ENCODE results near the gene CHST3.

CHST3 gene

DNA sequence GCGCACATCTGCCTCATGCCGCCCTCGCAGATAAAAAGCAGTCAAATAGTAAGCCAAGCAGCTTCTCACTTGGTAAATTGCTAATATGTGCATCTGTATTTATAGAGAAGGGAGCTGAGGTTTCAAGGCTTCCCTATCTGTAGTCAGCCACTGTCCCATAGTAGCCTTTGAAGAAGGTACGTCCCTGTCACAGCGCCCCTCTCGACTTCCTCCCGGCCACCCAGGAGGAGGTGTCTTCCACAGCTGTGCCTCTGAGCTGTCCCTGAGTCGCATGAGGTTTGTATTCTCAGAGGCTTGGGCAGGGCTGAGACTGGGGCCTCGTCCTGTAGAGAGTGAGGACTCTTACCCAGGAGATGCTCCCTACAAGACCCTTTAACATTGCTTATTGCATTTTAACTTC, 75.2 kb downstream of the CHST3 start:
- no peak overlapping the region for H3K4me3 ChIP-seq (ENCODE audit: low read depth in 1 of 2, low read length in 2 of 2)
- no peak overlapping the region for H3K27ac ChIP-seq (ENCODE audit: low read depth, low read length)
- no peaks in the 10 kb centered on the region for H3K27me3 ChIP-seq (ENCODE audit: control insufficient read depth in 1 of 2, insufficient read depth in 2 of 2, low read length in 2 of 2)
- H3K9me3 ChIP-seq (ENCODE audit: control insufficient read depth in 1 of 2, low read length in 2 of 2): no peaks in the 10 kb centered on the region
- H3K36me3 ChIP-seq (ENCODE audit: control insufficient read depth in 1 of 2, insufficient read depth in 2 of 2, low read length in 2 of 2): no peaks in the 10 kb centered on the region
- peaks cover 0 to 5% of the 10 kb centered on the region in 2 donors for H3K4me1 ChIP-seq (ENCODE audit: control insufficient read depth in 1 of 2, insufficient read depth in 2 of 2, low read length in 2 of 2)
- no peak overlapping the region for H3K9ac ChIP-seq (ENCODE audit: low read depth in 1 of 2, low read length in 2 of 2)

DNA sequence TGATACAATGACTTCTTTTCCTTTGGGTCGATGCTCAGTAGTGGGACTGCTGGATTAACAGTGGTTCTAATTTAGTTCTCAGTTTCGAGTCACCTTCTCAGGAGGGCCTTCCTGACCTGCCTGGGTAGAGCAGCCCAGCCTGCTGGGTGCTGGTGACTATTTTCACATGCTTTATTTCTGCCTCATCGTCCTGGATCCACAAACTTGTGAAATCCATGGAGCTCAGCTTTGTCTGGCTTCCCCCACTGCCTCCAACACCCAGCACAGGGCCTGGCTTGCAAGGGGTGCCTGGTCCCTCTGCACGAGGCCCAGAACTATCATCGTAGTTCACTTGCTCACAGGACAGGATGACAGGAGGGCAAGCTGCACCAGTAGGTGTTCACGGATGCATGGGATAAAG, 77.3 kb downstream of the CHST3 start:
- no peak overlapping the region for H3K4me3 ChIP-seq (ENCODE audit: low read depth in 1 of 2, low read length in 2 of 2)
- H3K27ac ChIP-seq (ENCODE audit: low read depth, low read length): no peak overlapping the region
- H3K9me3 ChIP-seq (ENCODE audit: control insufficient read depth in 1 of 2, low read length in 2 of 2): no peaks in the 10 kb centered on the region
- no peak overlapping the region for H3K9ac ChIP-seq (ENCODE audit: low read depth in 1 of 2, low read length in 2 of 2)
- peaks cover 0 to 5% of the 10 kb centered on the region in 2 donors for H3K4me1 ChIP-seq (ENCODE audit: control insufficient read depth in 1 of 2, insufficient read depth in 2 of 2, low read length in 2 of 2)
- no peaks in the 10 kb centered on the region for H3K36me3 ChIP-seq (ENCODE audit: control insufficient read depth in 1 of 2, insufficient read depth in 2 of 2, low read length in 2 of 2)
- no peaks in the 10 kb centered on the region for H3K27me3 ChIP-seq (ENCODE audit: control insufficient read depth in 1 of 2, insufficient read depth in 2 of 2, low read length in 2 of 2)

DNA sequence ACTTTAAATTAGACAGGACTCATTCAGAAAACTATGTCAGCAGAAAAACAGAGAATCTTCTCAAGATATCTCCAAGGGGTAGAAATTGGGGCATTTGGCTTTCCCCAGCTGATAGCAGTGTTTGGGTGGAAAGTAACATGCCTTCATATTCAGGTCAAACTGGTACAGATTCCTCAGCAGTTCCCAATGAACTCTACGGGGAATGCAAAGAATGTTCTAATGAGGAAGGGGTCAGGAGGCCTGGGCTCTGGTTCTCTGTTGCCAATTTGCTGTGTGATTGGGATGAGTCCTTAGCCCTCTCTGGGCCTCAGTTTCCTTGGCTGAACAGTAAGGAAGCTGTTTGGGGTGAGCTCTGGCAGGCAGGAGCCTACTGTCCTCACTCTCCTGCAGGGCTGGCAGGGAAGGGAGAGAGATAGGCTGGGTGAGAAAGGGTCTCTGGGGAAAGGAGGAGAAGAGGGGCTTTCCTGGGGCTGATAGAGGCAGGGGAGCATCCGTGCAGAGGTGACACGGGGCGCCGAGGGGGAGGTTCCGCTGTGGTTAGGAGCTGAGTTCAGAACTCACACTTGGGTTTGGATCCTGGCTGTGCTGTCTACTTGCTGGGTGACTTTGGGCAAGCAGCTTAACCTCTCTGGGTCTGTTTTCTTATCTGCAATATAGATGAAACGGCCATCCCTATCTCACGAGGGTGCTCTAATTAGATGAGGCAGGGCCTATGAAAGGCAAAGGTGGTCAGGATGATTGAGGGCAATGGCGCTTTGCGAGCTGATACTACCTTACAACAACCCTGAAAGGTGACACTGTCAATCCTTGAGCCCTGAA, 79.0 kb downstream of the CHST3 start:
- H3K9me3 ChIP-seq (ENCODE audit: control insufficient read depth in 1 of 2, low read length in 2 of 2): no peaks in the 10 kb centered on the region
- H3K27me3 ChIP-seq (ENCODE audit: control insufficient read depth in 1 of 2, insufficient read depth in 2 of 2, low read length in 2 of 2): no peaks in the 10 kb centered on the region
- H3K27ac ChIP-seq (ENCODE audit: low read depth, low read length): no peak overlapping the region
- no peak overlapping the region for H3K4me3 ChIP-seq (ENCODE audit: low read depth in 1 of 2, low read length in 2 of 2)
- no peak overlapping the region for H3K9ac ChIP-seq (ENCODE audit: low read depth in 1 of 2, low read length in 2 of 2)
- H3K4me1 ChIP-seq (ENCODE audit: control insufficient read depth in 1 of 2, insufficient read depth in 2 of 2, low read length in 2 of 2): no peaks in the 10 kb centered on the region
- H3K36me3 ChIP-seq (ENCODE audit: control insufficient read depth in 1 of 2, insufficient read depth in 2 of 2, low read length in 2 of 2): no peaks in the 10 kb centered on the region

DNA sequence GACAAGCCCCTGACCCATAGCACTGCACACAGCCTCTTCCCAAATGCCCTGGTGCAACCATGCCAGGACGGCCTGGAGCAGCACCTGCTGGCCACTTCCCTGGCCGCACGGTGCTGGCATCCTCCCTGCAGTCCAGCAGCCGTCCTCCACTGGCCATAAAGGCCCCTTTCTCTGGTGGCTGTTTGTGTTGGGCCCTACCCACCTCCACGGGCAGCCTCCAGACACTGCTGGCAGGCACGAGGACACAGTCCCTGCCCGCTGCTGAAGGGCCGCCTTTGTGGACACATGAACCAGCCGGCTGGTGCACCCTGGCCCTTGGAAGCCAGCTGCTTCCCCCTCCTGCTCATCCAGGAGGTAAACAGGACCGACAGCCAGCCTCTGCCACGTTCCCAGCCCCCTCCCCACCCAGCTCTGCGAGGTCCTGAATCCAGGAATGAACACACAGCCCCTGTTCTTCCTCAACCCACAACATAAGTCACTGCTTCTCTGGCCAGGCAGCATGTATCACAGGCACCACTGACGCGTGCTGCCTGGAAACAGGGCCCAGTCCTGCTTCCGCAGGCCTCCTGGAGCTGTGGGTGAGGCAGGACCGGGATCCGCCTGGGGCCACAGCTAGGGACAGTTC, 80.3 kb downstream of the CHST3 start:
- Histone ChIP-seq H3K9ac (ENCODE audit: low read depth in 1 of 2, low read length in 2 of 2) (no peak overlapping the region), H3K27me3 (ENCODE audit: control insufficient read depth in 1 of 2, insufficient read depth in 2 of 2, low read length in 2 of 2) (no peaks in the 10 kb centered on the region), H3K4me3 (ENCODE audit: low read depth in 1 of 2, low read length in 2 of 2) (no peak overlapping the region), H3K36me3 (ENCODE audit: control insufficient read depth in 1 of 2, insufficient read depth in 2 of 2, low read length in 2 of 2) (no peaks in the 10 kb centered on the region), H3K9me3 (ENCODE audit: control insufficient read depth in 1 of 2, low read length in 2 of 2) (peaks cover 2% of the 10 kb centered on the region in 2 donors), H3K27ac (ENCODE audit: low read depth, low read length) (no peak overlapping the region), H3K4me1 (ENCODE audit: control insufficient read depth in 1 of 2, insufficient read depth in 2 of 2, low read length in 2 of 2) (no peaks in the 10 kb centered on the region)

DNA sequence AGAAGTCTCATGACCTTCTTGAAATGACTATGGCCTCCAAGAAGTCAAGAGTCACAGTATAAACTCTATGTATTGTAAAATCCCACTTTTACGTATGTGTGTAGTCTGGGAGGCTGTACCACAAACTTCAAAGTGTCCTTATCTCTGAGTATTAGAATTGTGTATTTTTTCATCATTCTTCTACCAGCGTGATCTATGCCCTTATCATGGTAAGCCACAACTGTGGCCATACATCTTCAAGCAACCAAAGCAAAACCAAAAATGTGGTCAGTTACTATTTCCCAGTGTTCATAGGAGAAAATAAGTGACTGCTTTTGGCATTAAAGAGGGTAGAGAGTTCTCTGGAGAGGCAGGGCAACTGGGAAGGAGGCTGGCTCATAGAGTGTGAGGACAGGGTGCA, 81.4 kb downstream of the CHST3 start:
- Histone ChIP-seq H3K4me1 (ENCODE audit: control insufficient read depth in 1 of 2, insufficient read depth in 2 of 2, low read length in 2 of 2) (no peaks in the 10 kb centered on the region), H3K27ac (ENCODE audit: low read depth, low read length) (no peak overlapping the region), H3K9me3 (ENCODE audit: control insufficient read depth in 1 of 2, low read length in 2 of 2) (peaks cover 2 to 4% of the 10 kb centered on the region in 2 donors), H3K4me3 (ENCODE audit: low read depth in 1 of 2, low read length in 2 of 2) (no peak overlapping the region), H3K9ac (ENCODE audit: low read depth in 1 of 2, low read length in 2 of 2) (no peak overlapping the region), H3K36me3 (ENCODE audit: control insufficient read depth in 1 of 2, insufficient read depth in 2 of 2, low read length in 2 of 2) (no peaks in the 10 kb centered on the region), H3K27me3 (ENCODE audit: control insufficient read depth in 1 of 2, insufficient read depth in 2 of 2, low read length in 2 of 2) (no peaks in the 10 kb centered on the region)

DNA sequence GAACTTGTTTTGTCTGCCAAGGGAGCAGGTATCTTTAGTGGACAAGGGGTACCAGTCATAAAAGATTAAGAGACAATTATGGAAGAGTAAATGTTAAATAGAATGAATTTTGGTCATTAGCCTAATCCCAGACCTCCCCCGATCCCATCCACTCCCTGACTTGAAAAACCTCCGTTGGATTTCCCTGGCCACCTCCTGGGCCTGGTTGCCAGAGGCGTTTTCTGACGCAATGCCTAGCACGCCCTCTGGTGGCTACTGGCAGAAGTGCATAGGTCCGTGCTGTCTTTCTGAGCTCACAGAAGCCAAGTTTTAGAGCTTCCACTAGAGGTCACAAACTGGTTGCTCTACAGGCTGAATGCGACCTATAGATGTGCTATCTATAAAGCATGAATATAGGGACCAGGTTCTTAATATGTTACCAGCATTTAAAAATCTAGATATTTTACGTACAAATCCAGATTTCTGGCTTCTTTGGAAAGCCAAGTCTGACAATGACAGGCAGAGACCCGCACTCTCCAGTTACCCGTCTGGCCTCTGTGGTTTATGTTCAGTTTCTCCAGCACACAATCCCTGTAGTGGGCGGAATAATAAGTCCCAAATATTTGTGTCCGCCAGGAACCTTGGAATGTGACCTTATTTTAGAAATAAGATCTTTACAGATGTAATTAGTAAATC, 84.4 kb downstream of the CHST3 start:
- Histone ChIP-seq H3K27me3 (ENCODE audit: control insufficient read depth in 1 of 2, insufficient read depth in 2 of 2, low read length in 2 of 2) (no peaks in the 10 kb centered on the region), H3K9me3 (ENCODE audit: control insufficient read depth in 1 of 2, low read length in 2 of 2) (peaks cover 2 to 4% of the 10 kb centered on the region in 2 donors), H3K9ac (ENCODE audit: low read depth in 1 of 2, low read length in 2 of 2) (no peak overlapping the region), H3K4me3 (ENCODE audit: low read depth in 1 of 2, low read length in 2 of 2) (no peak overlapping the region), H3K4me1 (ENCODE audit: control insufficient read depth in 1 of 2, insufficient read depth in 2 of 2, low read length in 2 of 2) (no peaks in the 10 kb centered on the region), H3K27ac (ENCODE audit: low read depth, low read length) (no peak overlapping the region), H3K36me3 (ENCODE audit: control insufficient read depth in 1 of 2, insufficient read depth in 2 of 2, low read length in 2 of 2) (no peaks in the 10 kb centered on the region)

DNA sequence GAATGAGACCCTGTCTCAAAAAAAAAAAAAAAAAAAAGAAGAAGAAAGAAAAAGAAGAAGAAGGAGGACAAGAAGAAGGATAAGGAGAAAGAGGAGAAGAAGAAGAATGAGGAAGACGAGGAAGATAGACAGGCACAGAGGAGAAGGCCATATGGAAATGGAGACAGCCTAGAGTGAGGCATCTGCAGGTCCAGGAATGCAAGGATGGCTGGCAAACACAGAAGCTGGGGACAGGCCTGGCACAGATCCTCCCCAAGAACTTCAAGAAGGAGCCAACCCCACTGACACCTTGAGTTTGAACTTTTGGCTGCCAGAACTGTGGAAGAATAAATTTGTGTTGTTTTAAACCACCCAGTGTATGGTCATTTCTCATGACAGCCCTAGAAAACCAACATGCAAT, 85.3 kb downstream of the CHST3 start:
- no peaks in the 10 kb centered on the region for H3K36me3 ChIP-seq (ENCODE audit: control insufficient read depth in 1 of 2, insufficient read depth in 2 of 2, low read length in 2 of 2)
- H3K9me3 ChIP-seq (ENCODE audit: control insufficient read depth in 1 of 2, low read length in 2 of 2): peaks cover 2 to 4% of the 10 kb centered on the region in 2 donors
- H3K27ac ChIP-seq (ENCODE audit: low read depth, low read length): no peak overlapping the region
- no peak overlapping the region for H3K4me3 ChIP-seq (ENCODE audit: low read depth in 1 of 2, low read length in 2 of 2)
- H3K4me1 ChIP-seq (ENCODE audit: control insufficient read depth in 1 of 2, insufficient read depth in 2 of 2, low read length in 2 of 2): no peaks in the 10 kb centered on the region
- no peaks in the 10 kb centered on the region for H3K27me3 ChIP-seq (ENCODE audit: control insufficient read depth in 1 of 2, insufficient read depth in 2 of 2, low read length in 2 of 2)
- no peak overlapping the region for H3K9ac ChIP-seq (ENCODE audit: low read depth in 1 of 2, low read length in 2 of 2)

DNA sequence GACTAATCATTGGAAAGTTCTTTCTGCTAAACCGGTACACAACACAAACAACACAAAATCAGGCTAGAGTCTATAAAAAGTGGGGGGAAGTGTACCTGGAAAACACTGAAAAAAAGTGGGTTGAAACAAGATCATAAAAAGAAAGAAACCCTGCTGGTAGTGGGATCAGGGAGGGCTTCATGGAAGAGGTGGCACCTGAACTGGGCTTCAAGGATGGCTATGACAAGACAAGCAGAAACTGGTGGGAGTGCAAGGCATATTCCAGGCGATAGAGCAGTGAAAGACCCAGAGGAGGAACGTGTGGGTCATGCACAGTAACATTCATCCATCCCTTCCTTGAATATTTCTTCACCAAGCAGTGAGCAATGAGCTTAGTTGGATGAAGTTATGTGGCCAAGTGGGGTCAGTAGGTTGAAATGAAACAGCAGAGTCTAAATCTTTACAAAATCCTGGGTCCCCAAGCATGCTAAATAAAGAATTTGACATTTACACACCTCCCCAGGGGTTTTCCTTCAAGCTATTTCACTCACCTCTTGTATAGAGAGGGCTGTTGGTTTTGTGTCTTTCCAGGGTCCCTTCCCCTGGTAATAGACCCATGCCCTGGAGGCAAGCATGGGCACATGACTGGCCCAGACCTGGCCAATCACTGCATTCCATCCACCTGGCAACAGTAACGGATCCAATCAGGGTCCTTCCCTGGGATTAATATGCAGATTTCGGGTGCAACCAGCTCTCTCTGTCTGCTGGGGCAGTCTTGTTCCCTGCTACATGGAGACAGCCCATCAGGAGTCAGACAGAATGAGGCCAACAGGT, 86.0 kb downstream of the CHST3 start:
- no peak overlapping the region for H3K4me3 ChIP-seq (ENCODE audit: low read depth in 1 of 2, low read length in 2 of 2)
- no peaks in the 10 kb centered on the region for H3K4me1 ChIP-seq (ENCODE audit: control insufficient read depth in 1 of 2, insufficient read depth in 2 of 2, low read length in 2 of 2)
- H3K27me3 ChIP-seq (ENCODE audit: control insufficient read depth in 1 of 2, insufficient read depth in 2 of 2, low read length in 2 of 2): no peaks in the 10 kb centered on the region
- H3K27ac ChIP-seq (ENCODE audit: low read depth, low read length): no peak overlapping the region
- H3K9ac ChIP-seq (ENCODE audit: low read depth in 1 of 2, low read length in 2 of 2): no peak overlapping the region
- no peaks in the 10 kb centered on the region for H3K36me3 ChIP-seq (ENCODE audit: control insufficient read depth in 1 of 2, insufficient read depth in 2 of 2, low read length in 2 of 2)
- H3K9me3 ChIP-seq (ENCODE audit: control insufficient read depth in 1 of 2, low read length in 2 of 2): peaks cover 2 to 4% of the 10 kb centered on the region in 2 donors

DNA sequence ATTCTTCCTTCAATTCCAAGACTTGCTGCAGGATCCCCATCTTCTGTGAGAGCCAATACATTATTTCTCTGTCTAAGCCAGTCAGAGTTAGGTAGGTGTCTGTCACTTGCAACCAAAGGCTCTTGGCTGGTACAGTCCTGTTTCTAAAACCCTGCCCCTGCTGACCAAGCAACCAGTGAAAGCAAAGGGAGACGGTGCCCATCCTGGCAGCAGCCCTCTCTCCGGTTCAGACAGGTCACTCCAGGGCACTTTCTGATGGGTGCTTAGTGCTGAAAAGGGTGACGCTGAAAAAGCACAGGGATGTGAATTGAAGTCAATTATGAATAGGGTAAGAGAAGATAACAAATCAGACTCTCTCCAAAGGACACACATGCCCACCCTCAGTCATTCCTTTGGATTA, 86.7 kb downstream of the CHST3 start:
- H3K4me3 ChIP-seq (ENCODE audit: low read depth in 1 of 2, low read length in 2 of 2): no peak overlapping the region
- no peaks in the 10 kb centered on the region for H3K27me3 ChIP-seq (ENCODE audit: control insufficient read depth in 1 of 2, insufficient read depth in 2 of 2, low read length in 2 of 2)
- H3K4me1 ChIP-seq (ENCODE audit: control insufficient read depth in 1 of 2, insufficient read depth in 2 of 2, low read length in 2 of 2): no peaks in the 10 kb centered on the region
- H3K9ac ChIP-seq (ENCODE audit: low read depth in 1 of 2, low read length in 2 of 2): no peak overlapping the region
- H3K27ac ChIP-seq (ENCODE audit: low read depth, low read length): no peak overlapping the region
- peaks cover 2 to 4% of the 10 kb centered on the region in 2 donors for H3K9me3 ChIP-seq (ENCODE audit: control insufficient read depth in 1 of 2, low read length in 2 of 2)
- H3K36me3 ChIP-seq (ENCODE audit: control insufficient read depth in 1 of 2, insufficient read depth in 2 of 2, low read length in 2 of 2): no peaks in the 10 kb centered on the region
